Calu3 (cell line): ENCODE data around the gene ACOT12. TPM values are rescaled to one million over a fixed set of nuclear protein-coding genes. Genes with fewer than 3 reads are reported as not detected.

Experiments
- BruUV-seq: library from RNA; stranded (reverse); fragments of 400-500 nt; replicated peaks from 2 replicates; lab custom pipeline; 2021; lab: Mats Ljungman, UMichigan
- CTCF ChIA-PET: fragments of 300-600 bp; sonication (Branson Sonifier 250); formaldehyde crosslinking; loops from one replicate; lab custom pipeline; 2022; ENCODE audit warnings: antibody characterized with exemption; lab: Charles Lee
- DNase-seq: peaks from one replicate; pipeline ENCODE4 v3.0.0; 2022
- H3K27ac Mint-ChIP-seq: one replicate; pipeline ENCODE4 v1.8.0; 2022; ENCODE audit warnings: mixed read lengths; ENCODE audit not compliant: unreplicated experiment
- H3K27me3 Mint-ChIP-seq: one replicate; pipeline ENCODE4 v1.8.0; 2022; ENCODE audit warnings: mixed read lengths; ENCODE audit not compliant: unreplicated experiment
- H3K36me3 Mint-ChIP-seq: one replicate; pipeline ENCODE4 v1.8.0; 2022; ENCODE audit warnings: mild to moderate bottlenecking, moderate library complexity, mixed read lengths; ENCODE audit not compliant: insufficient read depth, unreplicated experiment
- H3K4me1 Mint-ChIP-seq: one replicate; pipeline ENCODE4 v1.8.0; 2022; ENCODE audit warnings: mild to moderate bottlenecking, low read depth, mixed read lengths; ENCODE audit not compliant: unreplicated experiment
- H3K4me3 Mint-ChIP-seq: one replicate; pipeline ENCODE4 v1.8.0; 2022; ENCODE audit warnings: mild to moderate bottlenecking, low read depth, moderate library complexity, mixed read lengths; ENCODE audit not compliant: unreplicated experiment
- H3K9me3 Mint-ChIP-seq: one replicate; pipeline ENCODE4 v1.8.0; 2022; ENCODE audit warnings: low read depth, mixed read lengths; ENCODE audit not compliant: unreplicated experiment
- intact Hi-C: fragments of 100-400 bp; cut with micrococcal nuclease; formaldehyde crosslinking; loops from one replicate; pipeline ENCODE4 v1.10.0; 2022; ENCODE audit not compliant: unreplicated experiment
- total RNA-seq: library from RNA; stranded (reverse); gene quantifications from 2 replicates; pipeline ENCODE4 v1.2.3, GENCODE V29; 2022
- TF ChIP-seq, protein P1 (sequence below): fragments of 200-600 bp; IDR thresholded peaks from one replicate; pipeline ENCODE4 v1.8.0; 2022; ENCODE audit warnings: antibody characterized with exemption; ENCODE audit not compliant: unreplicated experiment

Gene ACOT12
- total RNA-seq, 1 experiment from 2014 or later, result 0.87 TPM

GRCh38 chr5:81283976-81284375, 110.0 kb downstream of the ACOT12 start:
- Mint-ChIP-seq H3K9me3 (no peaks in the 10 kb centered on the region), H3K4me3 (no peak overlapping the region), H3K27me3 (no peaks in the 10 kb centered on the region), H3K4me1 (peaks cover 11% of the 10 kb centered on the region), H3K27ac (no peak overlapping the region), H3K36me3 (no peaks in the 10 kb centered on the region)
- TF ChIP-seq, protein P1, sequence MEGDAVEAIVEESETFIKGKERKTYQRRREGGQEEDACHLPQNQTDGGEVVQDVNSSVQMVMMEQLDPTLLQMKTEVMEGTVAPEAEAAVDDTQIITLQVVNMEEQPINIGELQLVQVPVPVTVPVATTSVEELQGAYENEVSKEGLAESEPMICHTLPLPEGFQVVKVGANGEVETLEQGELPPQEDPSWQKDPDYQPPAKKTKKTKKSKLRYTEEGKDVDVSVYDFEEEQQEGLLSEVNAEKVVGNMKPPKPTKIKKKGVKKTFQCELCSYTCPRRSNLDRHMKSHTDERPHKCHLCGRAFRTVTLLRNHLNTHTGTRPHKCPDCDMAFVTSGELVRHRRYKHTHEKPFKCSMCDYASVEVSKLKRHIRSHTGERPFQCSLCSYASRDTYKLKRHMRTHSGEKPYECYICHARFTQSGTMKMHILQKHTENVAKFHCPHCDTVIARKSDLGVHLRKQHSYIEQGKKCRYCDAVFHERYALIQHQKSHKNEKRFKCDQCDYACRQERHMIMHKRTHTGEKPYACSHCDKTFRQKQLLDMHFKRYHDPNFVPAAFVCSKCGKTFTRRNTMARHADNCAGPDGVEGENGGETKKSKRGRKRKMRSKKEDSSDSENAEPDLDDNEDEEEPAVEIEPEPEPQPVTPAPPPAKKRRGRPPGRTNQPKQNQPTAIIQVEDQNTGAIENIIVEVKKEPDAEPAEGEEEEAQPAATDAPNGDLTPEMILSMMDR, result no peak
- no TSS peak for BruUV-seq
- DNase-seq, result no peak
- CTCF ChIA-PET, result interaction anchor here (0.7 kb wide), 1 partner anchor 99 kb away, joined by 3 read pairs; no protein-coding TSS in a partner anchor
- intact Hi-C loops, result no loop called here

Other genes starting within 250 kb of the ACOT12 start
- 0.24 TPM in 1 of 2 replicates, not detected in the other for gene CKMT2, start 160.8 kb downstream of the ACOT12 start, total RNA-seq
- gene ZCCHC9, start 92.5 kb downstream of the ACOT12 start, total RNA-seq, result 34.9 and 36.1 TPM in 2 replicates